Lower leg skin (tissue), 3 donors: ENCODE measurements around the gene CRHBP.

Source experiments
- POLR2A ChIP-seq, 2 donors: fragments of 450-650 bp; IDR thresholded peaks; one replicate each; pipeline ENCODE4 v1.6.1; 2016 to 2017; ENCODE audit warnings: antibody characterized with exemption in 2 of 2, mild to moderate bottlenecking in 1 of 2, moderate library complexity in 1 of 2
- TF ChIP-seq, protein P1 (sequence below), 3 donors: fragments of 450-650 bp; IDR thresholded peaks; one replicate each; pipeline ENCODE4 v1.5.1; 2016; ENCODE audit warnings: antibody characterized with exemption in 3 of 3, mild to moderate bottlenecking in 3 of 3, moderate library complexity in 2 of 3

DNA sequence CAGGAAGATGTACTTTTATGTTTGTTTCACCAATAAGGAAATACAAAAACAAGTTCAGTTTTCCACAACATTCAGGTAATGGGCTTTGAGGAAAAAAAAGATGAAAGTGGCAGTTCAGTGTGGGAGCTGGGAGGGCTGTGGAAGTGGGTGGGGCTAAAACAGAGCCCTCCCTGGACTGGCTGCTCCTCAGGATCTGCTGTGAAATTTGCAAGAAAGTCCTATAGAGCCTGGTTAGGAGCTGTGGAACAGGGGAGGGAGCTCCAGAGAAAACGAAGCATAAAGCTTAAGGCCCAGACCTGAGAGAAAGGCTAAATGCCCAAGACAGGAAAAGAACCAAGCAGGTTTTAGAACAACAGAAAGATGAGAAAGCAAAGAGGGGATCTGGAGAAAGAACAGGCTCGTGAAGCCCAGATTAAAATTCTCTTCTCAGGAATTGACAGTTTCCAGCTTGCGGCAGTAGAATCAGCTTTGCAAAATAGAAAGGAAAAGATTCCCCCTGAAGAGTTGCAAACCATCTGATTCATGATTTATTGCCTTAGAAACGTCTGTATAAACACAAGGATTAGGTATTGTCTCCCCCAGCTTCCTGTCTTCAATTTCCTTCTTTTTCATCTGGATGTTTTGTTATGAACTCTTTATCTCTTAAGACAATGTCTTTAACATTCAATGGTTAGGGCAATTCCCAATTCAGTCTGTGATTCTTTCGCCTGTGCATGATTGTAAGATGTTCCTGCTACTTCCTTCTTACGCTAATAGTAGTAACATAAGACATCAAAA is 26.3 kb upstream of the CRHBP start:
- TF ChIP-seq, protein P1, sequence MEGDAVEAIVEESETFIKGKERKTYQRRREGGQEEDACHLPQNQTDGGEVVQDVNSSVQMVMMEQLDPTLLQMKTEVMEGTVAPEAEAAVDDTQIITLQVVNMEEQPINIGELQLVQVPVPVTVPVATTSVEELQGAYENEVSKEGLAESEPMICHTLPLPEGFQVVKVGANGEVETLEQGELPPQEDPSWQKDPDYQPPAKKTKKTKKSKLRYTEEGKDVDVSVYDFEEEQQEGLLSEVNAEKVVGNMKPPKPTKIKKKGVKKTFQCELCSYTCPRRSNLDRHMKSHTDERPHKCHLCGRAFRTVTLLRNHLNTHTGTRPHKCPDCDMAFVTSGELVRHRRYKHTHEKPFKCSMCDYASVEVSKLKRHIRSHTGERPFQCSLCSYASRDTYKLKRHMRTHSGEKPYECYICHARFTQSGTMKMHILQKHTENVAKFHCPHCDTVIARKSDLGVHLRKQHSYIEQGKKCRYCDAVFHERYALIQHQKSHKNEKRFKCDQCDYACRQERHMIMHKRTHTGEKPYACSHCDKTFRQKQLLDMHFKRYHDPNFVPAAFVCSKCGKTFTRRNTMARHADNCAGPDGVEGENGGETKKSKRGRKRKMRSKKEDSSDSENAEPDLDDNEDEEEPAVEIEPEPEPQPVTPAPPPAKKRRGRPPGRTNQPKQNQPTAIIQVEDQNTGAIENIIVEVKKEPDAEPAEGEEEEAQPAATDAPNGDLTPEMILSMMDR (IDR thresholded peaks at IDR 0.05): no peak
- no peak for TF ChIP-seq POLR2A (IDR thresholded peaks at IDR 0.05)
